Testis (tissue), 2 donors: ENCODE measurements around the gene RSPH1.

Experiments
- POLR2A ChIP-seq: fragments of 450-650 bp; IDR thresholded peaks from one replicate; pipeline ENCODE4 v1.6.1; 2017; ENCODE audit warnings: antibody characterized with exemption, mild to moderate bottlenecking, moderate library complexity
- TF ChIP-seq, protein P1 (sequence below), 3 experiments: fragments of 450-650 bp in 2 of 3; fragments of 200-600 bp in 1 of 3; sonication (generic) in 1 of 3; IDR thresholded peaks; one replicate each; pipeline ENCODE4 v1.5.1; 2016 to 2019; ENCODE audit warnings: antibody characterized with exemption in 3 of 3, mild to moderate bottlenecking in 2 of 3, moderate library complexity in 1 of 3

DNA sequence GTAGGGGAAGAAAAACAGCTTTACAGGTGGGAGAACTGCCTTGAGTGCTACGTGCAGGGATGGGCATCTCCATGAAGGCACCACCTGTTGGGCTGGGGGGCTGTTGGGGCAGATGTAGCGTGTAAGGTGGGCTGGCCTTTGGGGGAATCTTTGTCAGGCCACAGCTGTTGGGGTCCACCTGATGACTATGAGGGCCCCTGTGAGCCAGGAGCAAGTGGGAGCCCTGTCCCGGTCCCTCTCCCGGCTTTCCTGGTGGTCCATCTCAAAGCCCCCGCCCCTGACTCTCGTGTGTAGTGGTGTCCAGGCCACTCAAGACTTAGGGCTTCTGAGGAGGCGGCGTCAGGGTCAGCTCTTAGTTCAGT lies 31.1 kb upstream of the RSPH1 start:
- TF ChIP-seq, protein P1, sequence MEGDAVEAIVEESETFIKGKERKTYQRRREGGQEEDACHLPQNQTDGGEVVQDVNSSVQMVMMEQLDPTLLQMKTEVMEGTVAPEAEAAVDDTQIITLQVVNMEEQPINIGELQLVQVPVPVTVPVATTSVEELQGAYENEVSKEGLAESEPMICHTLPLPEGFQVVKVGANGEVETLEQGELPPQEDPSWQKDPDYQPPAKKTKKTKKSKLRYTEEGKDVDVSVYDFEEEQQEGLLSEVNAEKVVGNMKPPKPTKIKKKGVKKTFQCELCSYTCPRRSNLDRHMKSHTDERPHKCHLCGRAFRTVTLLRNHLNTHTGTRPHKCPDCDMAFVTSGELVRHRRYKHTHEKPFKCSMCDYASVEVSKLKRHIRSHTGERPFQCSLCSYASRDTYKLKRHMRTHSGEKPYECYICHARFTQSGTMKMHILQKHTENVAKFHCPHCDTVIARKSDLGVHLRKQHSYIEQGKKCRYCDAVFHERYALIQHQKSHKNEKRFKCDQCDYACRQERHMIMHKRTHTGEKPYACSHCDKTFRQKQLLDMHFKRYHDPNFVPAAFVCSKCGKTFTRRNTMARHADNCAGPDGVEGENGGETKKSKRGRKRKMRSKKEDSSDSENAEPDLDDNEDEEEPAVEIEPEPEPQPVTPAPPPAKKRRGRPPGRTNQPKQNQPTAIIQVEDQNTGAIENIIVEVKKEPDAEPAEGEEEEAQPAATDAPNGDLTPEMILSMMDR (IDR thresholded peaks at IDR 0.05) = no peak
- no peak for TF ChIP-seq POLR2A
